Anterior cingulate cortex (tissue), 58 donors: ENCODE results near the gene ALS2.
"Not testable (repeated sequence)": the region's sequence is repeated elsewhere in the genome, so short reads cannot be mapped to it uniquely, and the experiment has no call there.

Experiments used
- DNase-seq, 58 donors: peaks; one replicate each; lab custom pipeline; 2025; lab: John Stamatoyannopoulos, UW

ALS2 gene

GRCh38 chr2:201795607-201796477, 15.1 kb upstream of the ALS2 start:
- DNase-seq = peak in 14 of 58 donors; percentile 1 to 20 (median 4)

- no peak for DNase-seq
Observed at GRCh38 chr2:201794294-201794693, 13.6 kb upstream of the ALS2 start.

GRCh38 chr2:201793631-201794030, 12.9 kb upstream of the ALS2 start:
- DNase-seq = no peak

DNA sequence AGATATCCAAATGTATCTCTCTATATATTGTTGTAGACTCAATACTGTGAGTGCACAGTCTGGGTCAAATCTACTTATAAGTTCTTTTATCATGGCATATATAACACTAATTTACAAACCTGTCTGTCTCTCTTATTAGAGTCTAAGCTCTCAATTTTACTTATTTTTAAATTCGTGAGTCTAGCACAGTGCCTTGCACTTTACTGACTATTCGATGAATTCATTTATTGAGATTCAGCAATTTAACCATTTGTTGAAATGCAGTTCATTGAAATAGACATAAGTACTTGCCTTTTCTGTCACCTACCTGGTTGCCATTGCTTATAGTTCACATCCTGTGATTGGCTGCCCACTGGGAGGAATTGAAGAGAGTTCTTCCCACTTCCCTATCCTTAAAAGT, 10.3 kb upstream of the ALS2 start:
- DNase-seq = no peak

- DNase-seq = no peak
Observed at GRCh38 chr2:201790291-201790690, 9.6 kb upstream of the ALS2 start.

DNA sequence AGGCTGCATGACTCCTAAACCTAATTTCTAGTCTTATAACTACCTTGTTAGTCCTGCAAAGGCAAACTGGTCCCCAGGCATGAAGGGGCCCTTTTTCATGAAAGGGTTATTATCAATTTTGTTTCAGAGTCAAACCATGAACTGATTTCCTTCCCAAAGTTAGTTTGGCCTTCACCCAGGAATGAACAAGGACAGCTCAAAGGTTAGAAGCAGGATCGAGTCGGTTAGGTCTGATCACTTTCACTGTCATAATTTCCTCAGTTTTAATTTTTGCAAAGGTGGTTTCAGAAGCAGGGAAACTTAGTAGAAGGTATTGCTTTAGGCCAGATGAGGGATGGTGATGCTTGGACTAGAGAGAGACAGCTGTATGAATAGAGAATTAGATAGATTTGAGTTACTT, 8.7 kb upstream of the ALS2 start:
- DNase-seq = no peak

DNA sequence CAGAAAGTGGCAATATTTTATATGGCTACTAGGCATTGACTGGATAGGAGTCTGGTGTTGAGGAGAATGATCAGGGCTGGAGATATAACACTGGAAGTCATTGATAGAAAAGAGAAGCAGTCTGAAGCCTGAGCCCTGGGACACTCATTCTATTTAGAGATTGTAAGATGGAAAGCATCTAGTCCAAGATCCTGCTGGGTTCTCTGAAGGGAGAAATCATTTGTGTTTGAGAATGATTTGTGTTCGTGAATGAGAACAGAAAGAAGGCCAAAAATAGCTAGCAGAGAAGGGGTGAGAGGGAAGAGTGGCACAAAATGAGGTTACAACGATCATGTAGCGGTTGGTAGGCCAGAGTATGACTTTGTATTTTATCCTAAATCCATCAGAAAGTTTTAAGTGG, 7.6 kb upstream of the ALS2 start:
- DNase-seq = no peak

DNA sequence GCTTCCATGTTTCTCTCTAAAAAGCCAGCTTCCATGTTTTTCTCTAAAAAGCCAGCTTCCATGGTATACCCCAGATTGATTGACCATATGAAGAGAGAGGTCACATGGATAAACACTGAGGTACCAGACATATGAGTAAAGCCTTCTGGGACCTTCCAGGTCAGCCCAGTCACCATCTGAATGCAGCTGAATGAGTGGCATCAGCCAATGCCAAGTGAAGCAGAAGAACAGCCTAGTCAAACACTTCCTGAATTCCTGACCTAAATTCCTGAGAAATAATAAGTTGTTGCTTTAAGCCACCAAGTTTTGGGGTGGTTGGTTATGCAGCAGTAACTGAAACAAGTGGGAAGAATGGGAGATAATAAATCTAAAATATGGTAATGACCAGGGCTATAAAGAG, 5.7 kb upstream of the ALS2 start:
- no peak for DNase-seq

GRCh38 chr2:201785135-201785534, 4.4 kb upstream of the ALS2 start:
- DNase-seq = no peak

DNA sequence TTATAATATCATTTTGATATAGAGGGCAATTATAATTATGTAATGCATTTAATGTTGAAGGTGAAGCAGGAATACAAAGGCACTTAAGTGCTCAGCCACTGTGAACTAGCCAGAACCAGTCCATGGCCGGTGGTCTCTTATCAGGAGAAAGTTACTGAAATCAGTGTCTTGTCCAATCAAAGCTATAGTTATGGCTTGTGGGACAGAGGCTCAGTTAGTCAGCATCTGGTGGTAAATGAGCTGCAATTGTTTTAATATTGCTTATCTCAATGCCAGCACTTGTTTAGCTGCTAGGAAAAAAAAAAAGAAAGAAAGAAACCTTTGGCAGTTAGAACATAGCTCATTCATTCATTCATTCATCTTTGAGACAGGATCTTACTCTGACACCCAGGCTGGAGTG, 3.8 kb upstream of the ALS2 start:
- DNase-seq = no peak

- peak in 35 of 58 donors; percentile 2 to 73 (median 42) for DNase-seq
Observed at GRCh38 chr2:201781557-201782051, 871 bp upstream of the ALS2 start.

- peak in 7 of 58 donors; percentile 25 to 52 (median 42) for DNase-seq
Observed at GRCh38 chr2:201779901-201780673, 646 bp downstream of the ALS2 start.

GRCh38 chr2:201777869-201778268, 2.9 kb downstream of the ALS2 start:
- DNase-seq = no peak

- no peak for DNase-seq
Observed at GRCh38 chr2:201777043-201777442, 3.7 kb downstream of the ALS2 start.

- DNase-seq = no peak
Observed at GRCh38 chr2:201775326-201775725, 5.4 kb downstream of the ALS2 start.

DNA sequence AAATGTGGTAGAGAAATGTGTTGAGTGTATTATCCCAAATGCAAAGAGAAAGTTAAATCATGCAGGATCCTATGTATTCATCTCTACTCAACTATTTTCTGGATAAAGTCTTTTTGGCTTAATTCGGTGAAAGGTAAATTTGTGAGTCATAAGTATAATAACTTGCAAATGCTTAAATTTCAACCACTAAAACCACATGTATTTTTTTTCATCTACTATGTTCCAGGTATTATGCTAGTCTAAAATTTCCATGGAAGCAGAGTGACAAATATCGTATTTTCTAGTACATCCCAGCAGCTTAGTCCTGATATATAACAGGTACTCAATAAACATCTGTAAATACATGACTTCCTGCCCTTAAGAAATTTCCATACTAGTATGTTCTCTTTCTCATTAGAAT, 6.2 kb downstream of the ALS2 start:
- no peak for DNase-seq

GRCh38 chr2:201773990-201774389, 6.7 kb downstream of the ALS2 start:
- no peak for DNase-seq

GRCh38 chr2:201769666-201770373, 10.9 kb downstream of the ALS2 start:
- no peak for DNase-seq

- no peak for DNase-seq
Observed at GRCh38 chr2:201768918-201769317, 11.8 kb downstream of the ALS2 start.

DNA sequence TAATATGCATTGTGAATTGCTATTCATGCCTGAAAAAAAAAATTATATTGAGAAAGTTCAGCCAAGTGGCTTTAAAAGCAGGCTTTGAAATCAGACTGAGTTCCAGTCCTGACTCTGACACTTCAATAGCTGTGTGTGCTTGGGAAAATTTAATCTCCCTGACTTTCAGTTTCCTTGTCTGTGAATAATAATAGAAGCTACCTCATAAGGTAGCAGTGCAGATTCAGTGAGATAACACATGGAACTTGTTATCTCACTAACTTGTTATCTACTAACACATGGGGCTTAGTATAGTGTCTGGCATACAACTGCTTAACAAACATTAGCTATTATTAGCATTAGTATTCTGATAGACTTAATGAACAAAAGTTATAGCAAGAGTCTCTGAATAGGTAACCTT, 14.9 kb downstream of the ALS2 start:
- no peak for DNase-seq

- not testable (repeated sequence) for DNase-seq
Observed at GRCh38 chr2:201764469-201764868, 16.3 kb downstream of the ALS2 start.
